Measurements from ENCODE around the gene SORCS2. TPM values are rescaled to one million over a fixed set of nuclear protein-coding genes. Genes with fewer than 3 reads are reported as not detected.

SORCS2 gene
- polyA plus RNA-seq, 4 donors, result 5.8 to 64.8 (median 8.9) TPM

- DNase-seq (ENCODE audit: low read depth in 4 of 4, low spot score in 3 of 4), result no peak
These were observed 170.6 kb downstream of the SORCS2 start for GRCh38 chr4:7362862-7363430.

DNA sequence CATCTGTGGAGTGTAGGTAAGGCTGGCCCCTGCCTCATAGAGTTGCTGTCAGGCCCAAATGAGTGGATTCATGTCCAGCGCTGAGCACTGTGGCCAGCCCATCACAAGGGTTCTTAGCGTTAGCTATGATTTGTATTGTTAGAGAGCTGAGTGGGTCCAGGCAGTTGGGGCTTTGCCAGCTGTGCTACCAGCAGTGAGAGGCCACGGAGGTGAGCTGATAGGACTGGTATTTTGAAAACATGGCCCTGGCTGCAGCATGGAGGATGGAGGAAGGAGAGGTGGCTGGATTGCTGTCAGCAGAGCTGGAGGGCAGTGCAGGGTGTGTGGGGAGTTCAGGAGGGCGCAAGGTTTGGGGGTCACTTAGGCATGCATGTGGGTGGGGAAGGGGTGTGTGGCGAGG is 172.6 kb downstream of the SORCS2 start:
- no peak for DNase-seq (ENCODE audit: low read depth in 4 of 4, low spot score in 3 of 4)

GRCh38 chr4:7365462-7366179 is 173.3 kb downstream of the SORCS2 start:
- no peak for DNase-seq (ENCODE audit: low read depth in 4 of 4, low spot score in 3 of 4)

DNA sequence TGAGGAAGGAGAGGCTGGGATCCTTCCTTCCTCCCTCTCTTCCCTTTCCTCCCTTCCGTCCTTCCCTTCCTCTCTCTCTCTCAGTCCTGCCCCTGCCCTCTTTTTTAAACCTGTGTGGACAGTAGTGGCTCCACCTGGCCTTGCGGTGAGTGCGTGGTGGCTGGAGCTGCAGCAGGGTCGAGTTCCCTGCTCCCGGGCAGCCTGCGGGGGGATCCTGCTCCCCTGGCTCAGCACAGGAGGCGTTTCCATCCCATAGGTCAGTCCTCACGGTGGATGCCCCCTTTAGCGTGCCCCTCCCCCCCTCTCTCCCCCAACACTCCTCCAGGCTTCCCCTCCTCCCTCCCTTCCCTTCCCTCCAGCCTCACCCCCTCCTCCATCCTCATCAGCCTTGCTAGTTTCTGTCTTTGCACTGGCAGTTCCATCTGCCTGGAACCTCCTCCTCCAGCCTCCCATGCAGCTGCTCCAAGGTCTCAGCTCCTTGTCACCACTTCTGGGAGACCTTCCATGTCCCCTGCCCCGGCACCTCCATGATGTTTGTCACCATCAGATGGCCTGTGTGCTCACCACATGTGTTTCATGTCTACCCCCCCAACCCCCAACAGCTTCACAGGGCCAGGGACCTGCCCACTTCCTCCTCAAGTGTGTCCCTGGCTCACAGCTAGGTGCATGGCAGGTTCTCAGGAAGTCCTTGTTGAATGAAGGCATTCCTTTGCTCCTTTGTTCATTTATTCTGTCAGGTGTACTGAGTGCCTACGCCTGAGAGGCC is 174.0 kb downstream of the SORCS2 start:
- DNase-seq (ENCODE audit: low read depth in 4 of 4, low spot score in 3 of 4), result no peak

DNA sequence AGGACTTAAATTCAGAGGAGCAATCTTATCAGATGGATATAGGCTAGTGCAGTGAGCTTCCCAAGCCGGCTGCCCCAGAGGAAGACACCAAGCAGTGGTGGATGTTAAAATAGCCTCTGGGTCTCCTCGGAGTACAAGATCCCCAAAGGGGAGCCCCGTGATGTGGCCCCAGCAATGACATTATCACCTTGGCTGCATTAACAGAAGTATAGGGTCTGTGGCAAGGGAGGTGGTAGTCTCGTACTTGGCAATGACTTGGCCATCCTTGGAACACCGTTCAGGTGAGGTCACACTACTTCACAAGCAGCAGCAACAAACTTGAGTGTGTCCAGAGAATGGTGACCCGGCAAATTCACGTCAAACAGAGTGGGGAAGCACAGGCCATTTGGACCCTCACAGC is 174.6 kb downstream of the SORCS2 start:
- DNase-seq (ENCODE audit: low read depth in 4 of 4, low spot score in 3 of 4), result no peak

- DNase-seq (ENCODE audit: low read depth in 4 of 4, low spot score in 3 of 4), result no peak
These were observed 175.1 kb downstream of the SORCS2 start for GRCh38 chr4:7367406-7367805.

- DNase-seq (ENCODE audit: low read depth in 4 of 4, low spot score in 3 of 4), result no peak
These were observed 175.5 kb downstream of the SORCS2 start for GRCh38 chr4:7367864-7368277.

- no peak for DNase-seq (ENCODE audit: low read depth in 4 of 4, low spot score in 3 of 4)
These were observed 176.0 kb downstream of the SORCS2 start for GRCh38 chr4:7368296-7368695.

GRCh38 chr4:7369511-7369910 is 177.2 kb downstream of the SORCS2 start:
- no peak for DNase-seq (ENCODE audit: low read depth in 4 of 4, low spot score in 3 of 4)

GRCh38 chr4:7370038-7370437 is 177.7 kb downstream of the SORCS2 start:
- no peak for DNase-seq (ENCODE audit: low read depth in 4 of 4, low spot score in 3 of 4)

DNA sequence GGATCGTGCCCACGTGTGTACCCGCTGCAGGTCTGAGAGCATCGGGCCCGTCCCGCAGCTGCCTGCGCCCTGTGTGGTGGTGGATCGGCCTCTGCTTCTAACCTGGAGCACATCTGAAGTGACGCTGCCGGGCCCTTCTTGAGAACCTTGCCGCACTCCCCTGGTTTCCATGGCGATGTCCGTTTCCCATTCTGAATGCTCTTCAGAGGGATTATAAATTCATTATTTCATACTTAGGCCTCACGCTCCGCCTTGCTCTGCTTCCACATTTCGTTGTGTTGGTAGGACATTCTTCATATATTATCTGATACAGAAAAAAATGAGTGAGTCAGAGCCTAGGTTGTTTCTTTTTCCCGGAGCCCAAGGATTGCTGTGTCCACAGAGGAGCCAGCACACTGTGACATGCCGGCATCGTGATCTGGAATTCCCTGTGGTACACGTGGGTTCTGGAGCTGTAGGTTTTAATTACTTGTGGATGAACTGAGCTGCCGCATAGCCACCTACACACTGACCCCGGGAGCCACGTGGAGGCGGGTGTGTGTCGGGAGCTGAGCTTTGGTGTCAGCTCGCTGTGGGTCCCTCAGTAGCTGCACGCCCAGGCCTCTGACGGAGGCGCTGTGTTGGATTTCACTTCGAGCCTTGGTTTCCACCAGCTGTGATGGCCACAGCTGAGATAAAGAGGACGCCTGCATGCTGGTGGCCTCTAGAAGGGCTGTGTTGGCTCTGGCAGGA is 179.0 kb downstream of the SORCS2 start:
- DNase-seq (ENCODE audit: low read depth in 4 of 4, low spot score in 3 of 4), result no peak

DNA sequence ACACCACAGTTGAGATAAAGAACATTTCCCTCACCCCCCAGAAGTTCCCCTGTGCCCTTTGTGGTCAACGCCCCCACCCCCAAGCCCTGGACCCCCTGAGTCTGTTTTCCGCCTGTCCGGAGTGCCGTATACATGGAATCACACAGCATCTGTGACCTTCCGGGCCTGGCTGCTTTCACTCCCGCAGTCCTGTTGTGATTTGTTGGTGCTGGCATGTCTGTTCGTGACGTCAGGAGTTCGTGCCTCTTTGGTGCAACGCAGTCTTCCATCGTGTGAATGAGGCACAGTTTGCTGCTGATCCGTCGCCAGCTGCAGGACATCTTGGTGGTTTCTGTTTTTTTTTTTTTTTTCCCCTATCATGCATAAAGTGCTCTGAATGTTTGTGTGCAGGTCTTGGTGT is 180.3 kb downstream of the SORCS2 start:
- DNase-seq (ENCODE audit: low read depth in 4 of 4, low spot score in 3 of 4), result no peak

GRCh38 chr4:7374571-7374970 is 182.2 kb downstream of the SORCS2 start:
- DNase-seq (ENCODE audit: low read depth in 4 of 4, low spot score in 3 of 4), result no peak

DNA sequence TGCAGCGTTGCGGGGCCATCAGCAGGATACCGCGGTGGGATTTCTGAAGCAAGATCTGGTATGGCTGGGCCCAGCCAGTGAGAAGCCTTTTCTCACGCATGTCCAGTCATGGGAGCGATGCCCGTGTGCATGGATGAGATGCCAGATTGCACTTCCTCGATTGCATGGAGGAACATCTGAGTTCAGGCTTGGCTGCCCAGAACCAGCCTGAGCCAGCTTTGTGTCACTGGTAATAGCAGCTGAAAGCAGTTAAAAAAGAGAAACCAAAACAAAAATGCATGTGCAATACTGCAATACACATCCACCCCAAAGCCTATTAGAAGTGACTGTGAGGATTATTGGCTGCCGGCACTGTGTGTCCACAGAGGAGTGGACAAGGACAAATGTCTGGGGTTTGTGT is 183.1 kb downstream of the SORCS2 start:
- DNase-seq (ENCODE audit: low read depth in 4 of 4, low spot score in 3 of 4), result no peak

DNA sequence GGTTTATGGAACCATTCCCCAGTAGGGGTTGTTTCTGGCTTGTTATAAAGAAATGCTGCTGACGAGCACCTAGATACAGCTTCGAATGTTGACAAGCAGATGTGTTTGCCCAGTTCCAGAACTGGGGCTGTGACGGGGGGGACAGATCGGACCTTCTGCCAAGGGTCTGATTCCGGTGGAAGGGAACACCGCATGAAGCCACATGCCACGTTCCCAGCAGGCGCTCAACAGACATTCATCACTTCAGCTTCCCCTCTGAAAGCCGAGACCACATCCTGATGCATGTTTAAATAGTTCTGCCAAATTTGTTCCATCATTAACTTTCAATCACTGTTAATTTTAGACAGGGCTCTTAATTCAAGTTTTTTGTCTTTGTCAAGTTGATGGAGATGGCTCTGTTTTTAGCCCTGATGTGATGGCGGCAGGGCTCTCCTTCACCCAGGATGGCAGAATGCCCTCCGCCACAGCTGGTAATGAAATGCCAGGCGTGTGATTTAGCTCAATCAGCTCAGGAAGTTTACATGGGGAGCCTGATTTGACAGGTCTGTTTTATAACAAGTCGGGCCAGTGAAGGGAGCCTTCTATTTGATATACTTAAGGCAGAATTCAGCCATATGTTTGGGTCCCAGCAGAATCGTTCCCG is 185.0 kb downstream of the SORCS2 start:
- DNase-seq (ENCODE audit: low read depth in 4 of 4, low spot score in 3 of 4), result no peak

DNA sequence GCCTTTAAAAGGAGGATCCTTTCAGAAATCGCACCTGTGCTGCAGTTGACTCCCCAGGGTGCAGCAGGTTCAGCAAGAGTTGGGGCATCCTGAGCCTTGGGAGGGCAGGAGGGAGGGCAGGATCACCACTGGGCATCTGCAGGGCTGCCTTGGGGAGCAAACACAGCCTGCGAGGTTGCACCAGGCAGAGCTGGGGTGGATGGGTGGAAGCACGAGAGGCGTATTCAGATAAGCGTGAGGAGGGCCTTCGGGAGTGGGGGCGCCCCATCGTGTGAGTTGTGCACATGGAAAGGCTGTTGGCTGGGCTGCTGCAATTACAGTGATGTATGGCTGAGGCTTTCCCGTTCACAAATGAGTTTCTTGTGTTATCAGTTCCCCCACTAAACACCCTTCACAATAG is 186.8 kb downstream of the SORCS2 start:
- DNase-seq (ENCODE audit: low read depth in 4 of 4, low spot score in 3 of 4), result no peak

- DNase-seq (ENCODE audit: low read depth in 4 of 4, low spot score in 3 of 4), result no peak
These were observed 187.4 kb downstream of the SORCS2 start for GRCh38 chr4:7379719-7380118.

GRCh38 chr4:7381221-7381889 is 189.0 kb downstream of the SORCS2 start:
- DNase-seq (ENCODE audit: low read depth in 4 of 4, low spot score in 3 of 4), result no peak

DNA sequence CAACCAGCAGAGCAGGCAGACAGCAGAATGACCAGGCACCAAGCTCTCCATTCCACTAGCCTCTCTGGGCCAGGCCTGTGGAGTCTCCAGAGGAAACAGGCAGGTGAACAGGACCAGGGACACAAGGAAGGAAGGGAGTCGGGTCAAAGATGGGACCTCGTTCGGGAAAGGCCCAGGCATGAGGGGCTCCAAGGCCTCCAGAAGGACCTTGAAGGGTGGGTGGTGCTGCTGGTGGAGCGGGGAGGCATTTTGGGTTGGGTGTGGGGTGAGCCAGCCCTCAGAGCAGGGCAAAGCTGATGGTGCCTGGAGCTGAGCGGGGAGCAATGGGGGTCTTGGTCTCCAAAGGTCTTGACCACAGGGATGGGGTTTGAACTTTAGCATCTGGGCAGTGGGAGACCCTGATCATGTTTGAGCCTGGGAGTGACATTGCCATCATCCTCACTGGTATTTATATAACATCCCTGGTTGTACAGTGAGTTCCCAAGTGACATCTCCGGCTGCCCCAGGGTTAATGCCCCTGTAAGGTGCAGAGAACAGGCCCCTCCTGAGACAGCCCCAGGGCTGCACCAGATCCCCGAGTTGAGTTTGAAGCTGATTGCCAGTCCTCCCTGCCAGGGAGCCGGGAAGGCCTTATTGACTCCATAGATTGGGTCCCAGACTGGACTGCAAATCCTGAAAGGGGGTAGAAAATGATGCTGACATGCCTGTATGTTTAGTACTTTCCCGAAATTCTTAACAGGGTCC is 189.7 kb downstream of the SORCS2 start:
- no peak for DNase-seq (ENCODE audit: low read depth in 4 of 4, low spot score in 3 of 4)

GRCh38 chr4:7382634-7383014 is 190.3 kb downstream of the SORCS2 start:
- DNase-seq (ENCODE audit: low read depth in 4 of 4, low spot score in 3 of 4), result no peak
